GM21619 (cell line): Measurements from ENCODE around the gene SEMA3C.

Experiments used
- ATAC-seq: cut with Tn5 transposase; IDR thresholded peaks from one replicate; pipeline ENCODE4 v1.9.1; 2021; ENCODE audit not compliant: unreplicated experiment

SEMA3C gene

GRCh38 chr7:80827239-80827633 is 91.6 kb downstream of the SEMA3C start:
- ATAC-seq = no peak

- no peak for ATAC-seq
Measured at GRCh38 chr7:80826520-80827238, 92.2 kb downstream of the SEMA3C start.

- no peak for ATAC-seq
Measured at GRCh38 chr7:80825499-80825898, 93.4 kb downstream of the SEMA3C start.

GRCh38 chr7:80824253-80824652 is 94.6 kb downstream of the SEMA3C start:
- no peak for ATAC-seq

- no peak for ATAC-seq
Measured at GRCh38 chr7:80823057-80823456, 95.8 kb downstream of the SEMA3C start.

- no peak for ATAC-seq
Measured at GRCh38 chr7:80821771-80822319, 97.0 kb downstream of the SEMA3C start.

- no peak for ATAC-seq
Measured at GRCh38 chr7:80819503-80819902, 99.3 kb downstream of the SEMA3C start.

GRCh38 chr7:80818181-80818580 is 100.7 kb downstream of the SEMA3C start:
- no peak for ATAC-seq

- no peak for ATAC-seq
Measured at GRCh38 chr7:80816806-80817205, 102.0 kb downstream of the SEMA3C start.

- ATAC-seq = no peak
Measured at GRCh38 chr7:80815733-80816132, 103.1 kb downstream of the SEMA3C start.

- ATAC-seq = no peak
Measured at GRCh38 chr7:80809545-80809944, 109.3 kb downstream of the SEMA3C start.

- no peak for ATAC-seq
Measured at GRCh38 chr7:80807166-80807900, 111.5 kb downstream of the SEMA3C start.

- ATAC-seq = no peak
Measured at GRCh38 chr7:80806663-80807062, 112.2 kb downstream of the SEMA3C start.

- no peak for ATAC-seq
Measured at GRCh38 chr7:80804589-80804988, 114.3 kb downstream of the SEMA3C start.

GRCh38 chr7:80802527-80802926 is 116.3 kb downstream of the SEMA3C start:
- no peak for ATAC-seq

GRCh38 chr7:80794631-80795573 is 123.9 kb downstream of the SEMA3C start:
- no peak for ATAC-seq

- ATAC-seq = no peak
Measured at GRCh38 chr7:80791509-80791929, 127.3 kb downstream of the SEMA3C start.

- no peak for ATAC-seq
Measured at GRCh38 chr7:80790877-80791276, 128.0 kb downstream of the SEMA3C start.

GRCh38 chr7:80787721-80788120 is 131.1 kb downstream of the SEMA3C start:
- no peak for ATAC-seq

GRCh38 chr7:80785961-80786536 is 132.8 kb downstream of the SEMA3C start:
- ATAC-seq = no peak

- ATAC-seq = no peak
Measured at GRCh38 chr7:80785276-80785675, 133.6 kb downstream of the SEMA3C start.
